Germinal center (tissue), 1 donor: ENCODE data around the gene FAM114A1.
"Not testable (repeated sequence)": the region's sequence is repeated elsewhere in the genome, so short reads cannot be mapped to it uniquely, and the experiment has no call there.

ENCODE experiments used
- DNase-seq: peaks from one replicate; pipeline ENCODE4 v3.0.0; 2012; ENCODE audit warnings: mixed read lengths, low spot score

FAM114A1 gene

GRCh38 chr4:38935391-38936073 is 67.9 kb downstream of the FAM114A1 start:
- DNase-seq = no peak

- no peak for DNase-seq
These were observed 71.6 kb downstream of the FAM114A1 start for GRCh38 chr4:38939165-38939564.

GRCh38 chr4:38940476-38940875 is 72.9 kb downstream of the FAM114A1 start:
- no peak for DNase-seq

- not testable (repeated sequence) for DNase-seq
These were observed 74.3 kb downstream of the FAM114A1 start for GRCh38 chr4:38941906-38942305.

GRCh38 chr4:38943343-38943742 is 75.7 kb downstream of the FAM114A1 start:
- no peak for DNase-seq

GRCh38 chr4:38944440-38944839 is 76.8 kb downstream of the FAM114A1 start:
- DNase-seq = no peak

GRCh38 chr4:38946919-38947318 is 79.3 kb downstream of the FAM114A1 start:
- no peak for DNase-seq

GRCh38 chr4:38948551-38948950 is 80.9 kb downstream of the FAM114A1 start:
- DNase-seq = no peak

- no peak for DNase-seq
These were observed 81.9 kb downstream of the FAM114A1 start for GRCh38 chr4:38949411-38950051.

- DNase-seq = no peak
These were observed 82.6 kb downstream of the FAM114A1 start for GRCh38 chr4:38950159-38950558.

GRCh38 chr4:38950734-38951133 is 83.1 kb downstream of the FAM114A1 start:
- no peak for DNase-seq

GRCh38 chr4:38951598-38951997 is 84.0 kb downstream of the FAM114A1 start:
- DNase-seq = no peak

- DNase-seq = no peak
These were observed 84.4 kb downstream of the FAM114A1 start for GRCh38 chr4:38952017-38952416.

- no peak for DNase-seq
These were observed 87.1 kb downstream of the FAM114A1 start for GRCh38 chr4:38954727-38955126.

- DNase-seq = no peak
These were observed 88.4 kb downstream of the FAM114A1 start for GRCh38 chr4:38955957-38956356.

- DNase-seq = no peak
These were observed 89.7 kb downstream of the FAM114A1 start for GRCh38 chr4:38957261-38957815.

- no peak for DNase-seq
These were observed 90.3 kb downstream of the FAM114A1 start for GRCh38 chr4:38957893-38958292.

GRCh38 chr4:38958453-38959190 is 91.0 kb downstream of the FAM114A1 start:
- DNase-seq = no peak

- DNase-seq = not testable (repeated sequence)
These were observed 91.6 kb downstream of the FAM114A1 start for GRCh38 chr4:38959248-38959647.

- no peak for DNase-seq
These were observed 97.6 kb downstream of the FAM114A1 start for GRCh38 chr4:38964942-38965775.

- no peak for DNase-seq
These were observed 98.3 kb downstream of the FAM114A1 start for GRCh38 chr4:38965866-38966265.
